CD8-positive, alpha-beta memory T cell (primary cell): ENCODE data around the gene SIAH1. TPM values are rescaled to one million over a fixed set of nuclear protein-coding genes. Genes with fewer than 3 reads are reported as not detected.
A peak's percentile ranks its signal among the peaks of the same experiment; 100 is the strongest.

Source experiments
- CTCF ChIA-PET: fragments of 350-600 bp; sonication (Branson Sonifier 250); formaldehyde crosslinking; loops from one replicate; lab custom pipeline; 2021; ENCODE audit warnings: antibody characterized with exemption; lab: Charles Lee
- POLR2A ChIA-PET: fragments of 350-600 bp; sonication (Branson Sonifier 250); formaldehyde crosslinking; loops from one replicate; lab custom pipeline; 2021; ENCODE audit warnings: antibody characterized with exemption; lab: Charles Lee
- DNase-seq, 5 donors: peaks; one replicate each; pipeline versions ENCODE4 v3.0.0 to v3.0.0-alpha.2; 2020 to 2022; ENCODE audit warnings: mixed read lengths in 1 of 5
- H3K27ac ChIP-seq: one replicate; pipeline ENCODE4 v1.7.0; 2013; ENCODE audit warnings: low read depth, mild to moderate bottlenecking, low read length, moderate library complexity
- H3K27me3 ChIP-seq: 2 replicates; pipeline ENCODE4 v1.7.0; 2013; ENCODE audit warnings: low read length, mild to moderate bottlenecking; ENCODE audit not compliant: insufficient read depth, poor library complexity, severe bottlenecking
- H3K36me3 ChIP-seq: 2 replicates; pipeline ENCODE4 v1.7.0; 2013; ENCODE audit warnings: mild to moderate bottlenecking, low read length, moderate library complexity; ENCODE audit not compliant: insufficient read depth
- H3K4me1 ChIP-seq: 2 replicates; pipeline ENCODE4 v1.7.0; 2013; ENCODE audit warnings: mild to moderate bottlenecking, low read length, moderate library complexity; ENCODE audit not compliant: insufficient read depth
- H3K4me3 ChIP-seq: 2 replicates; pipeline ENCODE4 v1.7.0; 2013; ENCODE audit warnings: mild to moderate bottlenecking, low read length
- H3K9me3 ChIP-seq: 2 replicates; pipeline ENCODE4 v1.7.0; 2013; ENCODE audit warnings: mild to moderate bottlenecking, low read length
- H3K27ac Mint-ChIP-seq, 8 donors: one replicate each; pipeline ENCODE4 v1.8.0; 2020 to 2021; ENCODE audit warnings: mixed read lengths in 8 of 8, mild to moderate bottlenecking in 6 of 8, inconsistent platforms in 3 of 8, moderate library complexity in 3 of 8
- H3K27me3 Mint-ChIP-seq, 2 donors: one replicate each; pipeline ENCODE4 v1.8.0; 2020 to 2021; ENCODE audit warnings: mixed read lengths in 2 of 2, mild to moderate bottlenecking in 1 of 2, moderate library complexity in 1 of 2
- H3K36me3 Mint-ChIP-seq, 3 donors: one replicate each; pipeline ENCODE4 v1.8.0; 2020 to 2021; ENCODE audit warnings: mixed read lengths in 3 of 3, inconsistent platforms in 1 of 3, mild to moderate bottlenecking in 1 of 3
- H3K4me1 Mint-ChIP-seq, 3 donors: one replicate each; pipeline ENCODE4 v1.8.0; 2020 to 2021; ENCODE audit warnings: mixed read lengths in 3 of 3, inconsistent platforms in 1 of 3, mild to moderate bottlenecking in 1 of 3
- H3K4me3 Mint-ChIP-seq, 7 donors: one replicate each; pipeline ENCODE4 v1.8.0; 2020 to 2021; ENCODE audit warnings: mixed read lengths in 7 of 7, mild to moderate bottlenecking in 6 of 7, moderate library complexity in 4 of 7, inconsistent platforms in 2 of 7
- H3K9me3 Mint-ChIP-seq, 5 donors: one replicate each; pipeline ENCODE4 v1.8.0; 2020 to 2022; ENCODE audit warnings: mixed read lengths in 5 of 5, mild to moderate bottlenecking in 3 of 5, moderate library complexity in 2 of 5, inconsistent platforms in 1 of 5
- polyA plus RNA-seq: library from polyadenylated mRNA; unstranded; fragments of 300-500 nt; fragmentation: Illumina TruSeq; gene quantifications from one replicate; pipeline ENCODE4 v1.2.3, GENCODE V29; 2021
- total RNA-seq, 2 experiments: library from RNA; stranded (reverse); gene quantifications; one replicate each; pipeline ENCODE4 v1.2.3, GENCODE V29; 2021

Gene SIAH1
- total and polyA plus RNA-seq, 3 experiments from 2014 or later = 10.7 to 13.3 (median 11.6) TPM

DNA sequence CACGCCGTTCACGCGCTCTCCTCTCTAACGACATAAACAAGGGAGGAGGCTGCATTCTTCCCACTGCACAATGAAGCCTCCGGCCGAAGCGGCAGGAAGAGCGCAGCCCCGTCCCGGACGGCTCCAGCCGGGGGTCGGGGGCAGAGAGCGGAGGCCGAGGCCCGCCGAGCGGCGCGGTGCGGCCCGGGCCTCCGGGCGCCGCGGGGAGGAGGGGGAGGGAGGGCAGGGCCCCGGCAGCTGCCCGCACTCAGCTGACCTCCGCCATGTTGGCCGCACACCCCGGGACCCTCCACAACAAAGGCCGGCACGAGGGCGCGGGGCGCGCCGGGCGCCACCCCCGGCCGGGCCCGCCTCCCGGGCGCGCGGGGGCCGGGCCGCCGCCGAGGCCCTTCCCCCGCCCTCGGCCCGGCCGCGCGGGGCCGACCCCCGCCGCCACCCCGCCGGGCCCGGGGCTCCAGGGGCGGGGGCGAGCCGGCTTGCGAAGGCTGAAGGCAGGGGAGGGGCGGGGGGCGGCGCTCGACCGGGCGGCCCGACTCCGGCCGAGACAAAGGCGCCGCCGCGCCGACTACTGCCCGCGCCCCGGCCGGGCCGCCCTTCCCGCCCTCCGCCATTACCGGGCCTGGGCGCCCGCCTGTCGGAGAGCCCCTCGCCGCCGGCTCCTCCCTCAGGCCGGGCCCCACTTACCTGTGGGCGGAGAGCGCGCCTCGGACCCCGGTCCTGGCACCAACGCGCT lies 527 bp downstream of the SIAH1 start:
- Mint-ChIP-seq H3K4me1 (peaks cover 16 to 36% (median 16%) of the 10 kb centered on the region in 3 donors), H3K27ac (peak overlapping the region; percentile 73 to 97 (median 92)), H3K36me3 (peaks cover 0 to 7% (median 0%) of the 10 kb centered on the region in 3 donors), H3K27me3 (peaks cover 0 to 3% of the 10 kb centered on the region in 2 donors), H3K4me3 (peak overlapping the region; percentile 89 to 99 (median 92)), H3K9me3 (no peaks in the 10 kb centered on the region)
- POLR2A ChIA-PET = interaction anchor here (0.7 to 3.1 kb wide), 10 partner anchors 15 to 246 kb away, joined by 3 to 29 read pairs (median 3); partner anchors contain the start of gene N4BP1
- peak; percentile 14 to 54 (median 30) for DNase-seq
- peak overlapping the region; percentile 53 for H3K27ac ChIP-seq
- H3K9me3 ChIP-seq = no peaks in the 10 kb centered on the region
- CTCF ChIA-PET = interaction anchor here (1.2 to 2.7 kb wide), 6 partner anchors 18 to 246 kb away, joined by 3 to 12 read pairs (median 4); no protein-coding TSS in a partner anchor
- H3K4me3 ChIP-seq = peak overlapping the region; percentile 64
- no peaks in the 10 kb centered on the region for H3K36me3 ChIP-seq
- H3K27me3 ChIP-seq = no peaks in the 10 kb centered on the region
- H3K4me1 ChIP-seq = peaks cover 15% of the 10 kb centered on the region

DNA sequence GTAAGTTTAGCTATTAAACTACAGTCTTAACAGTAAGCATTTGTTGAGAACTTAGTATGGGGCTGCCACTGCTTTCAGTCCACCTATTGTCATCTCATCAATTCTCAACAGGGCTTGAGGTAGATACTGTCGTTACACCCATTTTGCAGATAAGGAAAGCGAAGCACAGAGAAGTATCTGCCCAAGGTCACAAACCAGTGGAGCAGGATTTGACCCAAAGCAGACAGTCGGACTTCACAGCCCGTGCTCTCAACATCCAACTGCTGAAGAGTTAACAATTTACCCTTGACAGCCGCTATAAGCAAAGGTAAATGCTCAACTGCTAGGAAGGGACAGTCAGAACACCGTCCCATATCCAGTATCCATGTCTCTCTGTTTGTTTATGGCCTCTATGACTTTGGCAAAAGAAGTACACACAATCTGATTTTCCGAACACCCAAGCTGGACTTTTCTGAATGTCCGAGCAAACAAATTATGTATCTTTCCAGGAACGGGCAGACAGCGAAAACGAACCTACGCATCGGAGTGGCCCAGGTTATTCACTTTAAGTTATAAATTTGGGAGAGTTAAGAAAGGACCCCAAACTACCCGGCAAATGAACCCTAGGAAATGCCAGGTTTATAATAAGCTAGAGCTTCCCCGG lies 1.2 kb downstream of the SIAH1 start:
- peak overlapping the region; percentile 53 for H3K27ac ChIP-seq
- Mint-ChIP-seq H3K4me1 (peaks cover 22 to 43% (median 23%) of the 10 kb centered on the region in 3 donors), H3K27ac (peak overlapping the region; percentile 73 to 97 (median 92)), H3K4me3 (peak overlapping the region; percentile 88 to 99 (median 92)), H3K36me3 (peaks cover 0 to 7% (median 0%) of the 10 kb centered on the region in 3 donors), H3K27me3 (peaks cover 0 to 3% of the 10 kb centered on the region in 2 donors), H3K9me3 (no peaks in the 10 kb centered on the region)
- peak overlapping the region; percentile 64 for H3K4me3 ChIP-seq
- H3K36me3 ChIP-seq = no peaks in the 10 kb centered on the region
- CTCF ChIA-PET = interaction anchor here (1.2 to 2.6 kb wide), 3 partner anchors 18 to 239 kb away, joined by 3 to 12 read pairs (median 4); no protein-coding TSS in a partner anchor
- POLR2A ChIA-PET = interaction anchor here (0.7 to 3.1 kb wide), 5 partner anchors 14 to 229 kb away, joined by 3 to 29 read pairs (median 9); partner anchors contain the start of gene N4BP1
- peaks cover 20% of the 10 kb centered on the region for H3K4me1 ChIP-seq
- H3K9me3 ChIP-seq = no peaks in the 10 kb centered on the region
- no peaks in the 10 kb centered on the region for H3K27me3 ChIP-seq
- no peak for DNase-seq

DNA sequence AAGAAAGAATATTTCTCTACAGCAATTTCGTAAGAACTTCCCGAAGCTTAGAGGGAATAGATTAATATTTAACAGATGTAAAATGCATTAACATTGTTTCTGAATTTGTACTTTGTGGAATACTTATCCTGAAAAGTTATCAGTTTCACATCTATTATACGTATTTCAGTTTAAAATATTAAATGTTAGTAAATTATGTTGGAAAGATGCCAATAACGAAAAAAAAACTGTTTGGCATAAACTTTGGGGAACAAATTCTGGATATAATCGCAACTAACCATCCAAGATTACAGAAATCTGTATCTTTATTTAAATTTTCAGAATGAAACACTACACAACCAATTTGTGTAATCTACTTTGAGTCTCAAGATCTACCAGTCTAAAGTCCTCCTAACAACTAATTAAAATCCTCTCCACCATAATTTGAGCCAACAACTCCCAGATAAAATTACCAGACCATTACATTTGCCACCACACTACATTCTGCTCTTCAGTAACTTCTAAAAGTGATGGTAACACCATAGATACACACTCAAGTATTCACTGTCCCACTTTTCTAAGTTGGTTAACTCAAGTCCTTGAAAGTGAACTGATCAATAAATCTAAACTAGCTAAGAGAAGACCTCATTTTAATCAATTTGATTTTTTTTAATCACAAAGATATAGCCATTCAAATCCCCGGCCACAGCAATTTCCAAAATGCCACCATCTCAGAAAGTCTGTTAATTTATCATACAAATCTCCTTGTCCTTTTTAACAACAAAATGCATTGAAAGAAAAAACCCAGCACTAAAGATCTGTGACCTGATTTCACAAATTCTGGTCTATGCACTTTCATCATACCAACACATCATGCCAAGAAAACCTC lies 2.0 kb downstream of the SIAH1 start:
- Mint-ChIP-seq H3K36me3 (peaks cover 0 to 7% (median 0%) of the 10 kb centered on the region in 3 donors), H3K27ac (peak overlapping the region in 7 of 8 donors; percentile 65 to 97 (median 90)), H3K9me3 (no peaks in the 10 kb centered on the region), H3K4me3 (peak overlapping the region; percentile 88 to 99 (median 92)), H3K4me1 (peaks cover 29 to 51% (median 30%) of the 10 kb centered on the region in 3 donors), H3K27me3 (peaks cover 0 to 3% of the 10 kb centered on the region in 2 donors)
- no peak for DNase-seq
- Histone ChIP-seq H3K27ac (peak overlapping the region; percentile 53), H3K4me1 (peaks cover 26% of the 10 kb centered on the region), H3K27me3 (no peaks in the 10 kb centered on the region), H3K4me3 (peak overlapping the region; percentile 64), H3K36me3 (no peaks in the 10 kb centered on the region), H3K9me3 (no peaks in the 10 kb centered on the region)
- POLR2A ChIA-PET = interaction anchor here (2.4 to 3.1 kb wide), 3 partner anchors 17 to 230 kb away, joined by 9 to 29 read pairs (median 15); partner anchors contain the start of gene N4BP1
- CTCF ChIA-PET = interaction anchor here (1.2 to 2.6 kb wide), 4 partner anchors 17 to 247 kb away, joined by 3 to 12 read pairs (median 4); no protein-coding TSS in a partner anchor

DNA sequence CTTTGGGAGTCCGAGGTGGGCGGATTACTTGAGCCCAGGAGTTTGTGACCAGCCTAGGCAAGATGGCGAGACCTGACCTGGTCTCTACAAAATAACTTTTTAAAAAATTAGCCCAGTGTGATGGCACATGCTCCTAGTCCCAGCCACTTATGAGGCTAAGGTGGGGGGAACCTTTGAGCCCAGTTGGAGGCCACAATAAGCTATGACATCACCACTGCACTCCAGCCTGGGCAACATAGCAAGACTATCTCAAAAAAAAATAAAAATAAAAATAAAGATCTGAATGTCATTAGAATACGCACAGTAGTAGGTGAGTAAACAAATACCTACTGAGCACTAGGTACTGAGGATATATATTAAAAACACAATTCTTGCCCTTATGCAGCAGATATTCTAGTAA lies 3.1 kb downstream of the SIAH1 start:
- Histone ChIP-seq H3K27me3 (no peaks in the 10 kb centered on the region), H3K4me1 (peaks cover 26% of the 10 kb centered on the region), H3K27ac (no peak overlapping the region), H3K9me3 (no peaks in the 10 kb centered on the region), H3K36me3 (no peaks in the 10 kb centered on the region), H3K4me3 (no peak overlapping the region)
- peak overlapping the region in 1 of 7 donors; percentile 67 for H3K4me3 Mint-ChIP-seq
- H3K36me3 Mint-ChIP-seq = peaks cover 0 to 7% (median 0%) of the 10 kb centered on the region in 3 donors
- H3K4me1 Mint-ChIP-seq = peaks cover 31 to 57% (median 33%) of the 10 kb centered on the region in 3 donors
- ChIA-PET CTCF (interaction anchor here (1.2 to 2.6 kb wide), 2 partner anchors 241 to 248 kb away, joined by 3 to 12 read pairs; no protein-coding TSS in a partner anchor), POLR2A (no interaction called here)
- DNase-seq = no peak
- no peak overlapping the region for H3K27ac Mint-ChIP-seq
- no peaks in the 10 kb centered on the region for H3K9me3 Mint-ChIP-seq
- peaks cover 0 to 3% of the 10 kb centered on the region in 2 donors for H3K27me3 Mint-ChIP-seq

DNA sequence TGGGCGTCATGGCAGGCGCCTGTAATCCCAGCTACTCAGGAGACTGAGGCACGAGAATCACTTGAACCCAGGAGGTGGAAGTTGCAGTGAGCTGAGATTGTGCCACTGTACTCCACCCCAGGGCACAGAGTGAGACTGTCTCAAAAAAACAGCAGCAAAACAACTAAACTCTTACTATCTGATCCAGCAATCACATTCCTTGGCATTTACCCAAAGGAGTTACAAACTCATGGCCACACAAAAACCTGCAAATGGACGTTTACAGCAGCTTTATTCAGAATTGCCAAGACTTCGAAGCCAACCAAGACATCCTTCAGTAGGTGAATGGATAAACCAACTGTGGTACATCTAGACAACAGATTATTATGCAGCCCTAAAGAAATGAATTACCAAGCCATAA lies 4.0 kb downstream of the SIAH1 start:
- POLR2A ChIA-PET = no interaction called here
- Histone ChIP-seq H3K9me3 (no peaks in the 10 kb centered on the region), H3K27me3 (no peaks in the 10 kb centered on the region), H3K4me1 (peaks cover 26% of the 10 kb centered on the region), H3K36me3 (no peaks in the 10 kb centered on the region), H3K4me3 (no peak overlapping the region), H3K27ac (no peak overlapping the region)
- CTCF ChIA-PET = interaction anchor here (0.8 kb wide), 1 partner anchor 242 kb away, joined by 3 read pairs; no protein-coding TSS in a partner anchor
- Mint-ChIP-seq H3K4me1 (peaks cover 33 to 63% (median 33%) of the 10 kb centered on the region in 3 donors), H3K9me3 (no peaks in the 10 kb centered on the region), H3K27ac (peak overlapping the region in 1 of 8 donors; percentile 42), H3K36me3 (peaks cover 0 to 7% (median 0%) of the 10 kb centered on the region in 3 donors), H3K27me3 (peaks cover 0 to 3% of the 10 kb centered on the region in 2 donors), H3K4me3 (peak overlapping the region in 2 of 7 donors; percentile 10 to 61)
- DNase-seq = no peak

DNA sequence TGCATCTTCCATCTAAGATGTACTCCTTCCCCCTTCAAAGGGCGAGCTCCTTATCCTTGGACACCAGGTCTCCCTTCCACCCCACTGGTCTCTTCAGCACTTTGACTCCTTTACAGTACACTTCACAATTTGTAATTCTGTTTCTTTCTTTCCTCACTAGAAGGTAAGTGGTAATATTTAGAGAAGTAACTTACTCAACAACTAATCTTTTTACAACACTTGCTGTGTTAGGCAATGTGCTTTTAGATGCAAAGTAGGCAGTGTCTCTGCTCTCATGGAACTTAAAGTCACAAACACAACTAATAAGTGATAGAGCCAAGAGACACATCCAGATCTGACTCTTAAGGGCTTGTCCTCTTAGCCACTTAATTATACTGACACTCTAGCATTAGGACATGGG lies 6.4 kb downstream of the SIAH1 start:
- Mint-ChIP-seq H3K27ac (no peak overlapping the region), H3K4me1 (peaks cover 27 to 57% (median 28%) of the 10 kb centered on the region in 3 donors), H3K9me3 (no peaks in the 10 kb centered on the region), H3K27me3 (no peaks in the 10 kb centered on the region), H3K4me3 (no peak overlapping the region), H3K36me3 (no peaks in the 10 kb centered on the region)
- Histone ChIP-seq H3K36me3 (no peaks in the 10 kb centered on the region), H3K27ac (no peak overlapping the region), H3K4me3 (no peak overlapping the region), H3K4me1 (peaks cover 22% of the 10 kb centered on the region), H3K9me3 (no peaks in the 10 kb centered on the region), H3K27me3 (no peaks in the 10 kb centered on the region)
- no peak for DNase-seq
- ChIA-PET CTCF (no interaction called here), POLR2A (no interaction called here)

DNA sequence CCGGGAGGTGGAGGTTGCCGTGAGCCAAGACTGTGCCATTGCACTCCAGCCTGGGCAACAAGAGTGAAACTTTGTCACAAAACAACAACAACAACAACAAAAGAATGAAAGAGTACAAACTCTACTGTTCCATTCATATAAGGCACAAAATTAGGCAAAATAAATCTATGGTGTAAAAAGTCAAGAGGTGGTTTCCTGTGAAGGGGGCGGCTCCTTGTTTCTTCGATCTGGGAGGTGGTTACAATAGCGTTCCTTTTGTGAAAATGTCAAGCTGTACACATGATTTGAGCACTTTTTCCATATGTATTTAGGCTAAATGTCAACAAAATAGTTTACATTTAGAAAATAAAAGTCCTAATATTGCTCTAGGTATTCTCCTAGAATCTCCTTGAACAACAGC lies 6.9 kb downstream of the SIAH1 start:
- CTCF ChIA-PET = no interaction called here
- no peaks in the 10 kb centered on the region for H3K36me3 Mint-ChIP-seq
- H3K36me3 ChIP-seq = no peaks in the 10 kb centered on the region
- peaks cover 16% of the 10 kb centered on the region for H3K4me1 ChIP-seq
- no peaks in the 10 kb centered on the region for H3K9me3 ChIP-seq
- no peak overlapping the region for H3K27ac ChIP-seq
- H3K4me3 Mint-ChIP-seq = no peak overlapping the region
- peaks cover 22 to 52% (median 22%) of the 10 kb centered on the region in 3 donors for H3K4me1 Mint-ChIP-seq
- POLR2A ChIA-PET = no interaction called here
- no peak overlapping the region for H3K4me3 ChIP-seq
- H3K27ac Mint-ChIP-seq = no peak overlapping the region
- H3K27me3 ChIP-seq = no peaks in the 10 kb centered on the region
- DNase-seq = no peak
- H3K9me3 Mint-ChIP-seq = no peaks in the 10 kb centered on the region
- no peaks in the 10 kb centered on the region for H3K27me3 Mint-ChIP-seq
